ENCODE results near the gene SUCNR1. TPM values are rescaled to one million over a fixed set of nuclear protein-coding genes. Genes with fewer than 3 reads are reported as not detected.
A peak's percentile ranks its signal among the peaks of the same experiment; 100 is the strongest.
"Not testable (repeated sequence)": the region's sequence is repeated elsewhere in the genome, so short reads cannot be mapped to it uniquely, and the experiment has no call there.

SUCNR1 gene
- total RNA-seq, 1 donor, result 4.5 TPM

GRCh38 chr3:151841801-151842200, 31.6 kb upstream of the SUCNR1 start:
- no peak for TF ChIP-seq CTCF (IDR thresholded peaks at IDR 0.05; ENCODE audit: insufficient read depth, low read length)
- DNase-seq (ENCODE audit: low read depth), result no peak

GRCh38 chr3:151843275-151843674, 30.2 kb upstream of the SUCNR1 start:
- TF ChIP-seq CTCF (IDR thresholded peaks at IDR 0.05; ENCODE audit: insufficient read depth, low read length), result no peak
- no peak overlapping the region for H3K4me3 ChIP-seq (ENCODE audit: low read depth, low read length)
- DNase-seq (ENCODE audit: low read depth), result peak; percentile 39

More at GRCh38 chr3:151841801-151842200, 31.6 kb upstream of the SUCNR1 start:
- no peak overlapping the region for H3K4me3 ChIP-seq (ENCODE audit: low read depth, low read length)

- no peak for TF ChIP-seq CTCF (IDR thresholded peaks at IDR 0.05; ENCODE audit: insufficient read depth, low read length)
- no peak overlapping the region for H3K4me3 ChIP-seq (ENCODE audit: low read depth, low read length)
- no peak for DNase-seq (ENCODE audit: low read depth)
These were observed 28.0 kb upstream of the SUCNR1 start for GRCh38 chr3:151845306-151845905.

GRCh38 chr3:151850065-151850464, 23.4 kb upstream of the SUCNR1 start:
- H3K4me3 ChIP-seq (ENCODE audit: low read depth, low read length); DNase-seq (ENCODE audit: low read depth): not testable (repeated sequence)

- H3K4me3 ChIP-seq (ENCODE audit: low read depth, low read length), result no peak overlapping the region
- no peak for TF ChIP-seq CTCF (IDR thresholded peaks at IDR 0.05; ENCODE audit: insufficient read depth, low read length)
- DNase-seq (ENCODE audit: low read depth), result no peak
These were observed 21.2 kb upstream of the SUCNR1 start for GRCh38 chr3:151852074-151852811.

- DNase-seq (ENCODE audit: low read depth), result no peak
- no peak overlapping the region for H3K4me3 ChIP-seq (ENCODE audit: low read depth, low read length)
- TF ChIP-seq CTCF (IDR thresholded peaks at IDR 0.05; ENCODE audit: insufficient read depth, low read length), result no peak
These were observed 17.3 kb upstream of the SUCNR1 start for GRCh38 chr3:151856118-151856517.

GRCh38 chr3:151856641-151857040, 16.8 kb upstream of the SUCNR1 start:
- no peak for TF ChIP-seq CTCF (IDR thresholded peaks at IDR 0.05; ENCODE audit: insufficient read depth, low read length)
- no peak overlapping the region for H3K4me3 ChIP-seq (ENCODE audit: low read depth, low read length)
- no peak for DNase-seq (ENCODE audit: low read depth)

Data from fibroblast of the aortic adventitia (primary cell).